ENCODE measurements around the gene JMJD7.

The JMJD7 gene

GRCh38 chr15:41843571-41843970 lies 15.7 kb downstream of the JMJD7 start:
- POLR2A ChIA-PET = no interaction called here
- CTCF ChIA-PET = interaction anchor here (1.3 kb wide), 1 partner anchor 9 kb away, joined by 3 read pairs; no protein-coding TSS in a partner anchor

GRCh38 chr15:41844814-41845213 lies 16.9 kb downstream of the JMJD7 start:
- POLR2A ChIA-PET = no interaction called here

More at GRCh38 chr15:41843571-41843970, 15.7 kb downstream of the JMJD7 start:
- TF ChIP-seq CTCF (IDR thresholded peaks at IDR 0.05; ENCODE audit: control extremely low read depth, extremely low read depth, low read depth, missing control alignments) = no peak
- no peak for DNase-seq (ENCODE audit: extremely low spot score)

DNA sequence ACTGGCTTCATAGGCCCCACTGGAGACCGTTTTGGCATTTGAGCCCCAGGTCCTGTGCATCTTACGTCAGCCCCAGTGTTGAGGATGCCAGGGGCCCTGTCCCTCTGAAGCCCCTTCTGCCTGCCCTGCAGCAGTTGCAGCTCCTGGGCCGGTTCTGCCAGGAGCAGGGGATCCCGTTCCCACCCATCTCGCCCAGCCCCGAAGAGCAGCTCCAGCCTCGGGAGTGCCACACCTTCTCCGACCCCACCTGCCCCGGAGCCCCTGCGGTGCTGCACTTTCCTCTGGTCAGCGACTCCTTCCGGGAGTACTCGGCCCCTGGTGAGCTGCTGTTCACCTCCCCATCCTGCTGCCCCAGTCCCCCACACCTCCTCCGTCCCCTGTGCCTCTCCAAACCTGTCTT lies 19.3 kb downstream of the JMJD7 start:
- TF ChIP-seq CTCF (IDR thresholded peaks at IDR 0.05; ENCODE audit: control extremely low read depth, extremely low read depth, low read depth, missing control alignments) = no peak
- CTCF ChIA-PET = interaction anchor here (3.1 kb wide), 1 partner anchor 35 kb away, joined by 12 read pairs; no protein-coding TSS in a partner anchor
- no peak for DNase-seq (ENCODE audit: extremely low spot score)
- POLR2A ChIA-PET = no interaction called here

More at GRCh38 chr15:41844814-41845213, 16.9 kb downstream of the JMJD7 start:
- CTCF ChIA-PET = interaction anchor here (0.7 to 1.8 kb wide), 5 partner anchors 9 to 287 kb away, joined by 3 to 6 read pairs (median 3); no protein-coding TSS in a partner anchor
- no peak for TF ChIP-seq CTCF (IDR thresholded peaks at IDR 0.05; ENCODE audit: control extremely low read depth, extremely low read depth, low read depth, missing control alignments)
- no peak for DNase-seq (ENCODE audit: extremely low spot score)

DNA sequence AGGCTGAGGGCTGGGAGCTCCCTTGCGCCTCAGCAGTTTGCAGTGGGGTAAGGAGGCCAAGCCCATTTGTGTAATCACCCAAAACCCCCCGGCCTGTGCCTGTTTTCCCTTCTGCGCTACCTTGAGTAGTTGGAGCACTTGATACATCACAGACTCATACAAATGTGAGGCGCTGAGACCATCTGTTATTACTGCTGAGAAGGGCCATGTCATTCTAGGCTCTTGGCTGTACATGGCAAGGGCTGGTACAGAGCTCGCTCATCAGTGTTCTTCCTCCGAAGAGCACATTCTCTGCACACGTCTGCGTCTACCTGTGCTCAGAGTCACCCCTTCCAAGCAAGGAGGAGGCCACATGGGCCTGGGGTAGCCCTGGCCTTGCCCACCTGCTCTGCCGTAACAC lies 20.1 kb downstream of the JMJD7 start:
- no peak for TF ChIP-seq CTCF (IDR thresholded peaks at IDR 0.05; ENCODE audit: control extremely low read depth, extremely low read depth, low read depth, missing control alignments)
- ChIA-PET POLR2A (no interaction called here), CTCF (interaction anchor here (1.0 to 3.1 kb wide), 2 partner anchors 16 to 36 kb away, joined by 4 to 12 read pairs; no protein-coding TSS in a partner anchor)
- DNase-seq (ENCODE audit: extremely low spot score) = no peak

- DNase-seq (ENCODE audit: extremely low spot score) = no peak
- ChIA-PET POLR2A (no interaction called here), CTCF (interaction anchor here (1.0 to 3.1 kb wide), 2 partner anchors 15 to 36 kb away, joined by 4 to 12 read pairs; no protein-coding TSS in a partner anchor)
- no peak for TF ChIP-seq CTCF (IDR thresholded peaks at IDR 0.05; ENCODE audit: control extremely low read depth, extremely low read depth, low read depth, missing control alignments)
These were observed 20.7 kb downstream of the JMJD7 start for GRCh38 chr15:41848631-41849030.

DNA sequence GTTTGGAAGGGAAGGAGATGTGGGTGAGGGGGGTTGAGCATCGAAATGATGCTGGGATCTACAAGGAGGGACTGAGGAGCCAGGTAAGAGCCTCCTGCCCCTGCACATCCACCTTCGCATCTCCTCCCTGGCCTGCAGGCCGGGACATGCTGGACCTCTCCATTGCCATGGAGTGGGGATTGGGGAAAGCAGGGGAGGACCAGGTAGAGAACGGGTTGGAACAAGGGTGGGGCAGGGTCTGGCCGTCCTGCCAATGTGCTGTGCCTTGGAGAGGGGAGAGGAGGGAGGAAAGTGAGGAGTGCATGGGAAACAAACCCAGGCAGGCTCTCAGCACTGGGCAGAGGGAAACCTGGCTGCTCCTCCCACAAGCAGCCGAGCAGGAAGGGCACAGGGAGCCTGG lies 21.3 kb downstream of the JMJD7 start:
- no peak for TF ChIP-seq CTCF (IDR thresholded peaks at IDR 0.05; ENCODE audit: control extremely low read depth, extremely low read depth, low read depth, missing control alignments)
- ChIA-PET POLR2A (no interaction called here), CTCF (no interaction called here)
- no peak for DNase-seq (ENCODE audit: extremely low spot score)

Data from GM10248 (cell line).